Measurements from ENCODE around the gene FBXO45.
"Not testable (repeated sequence)": the region's sequence is repeated elsewhere in the genome, so short reads cannot be mapped to it uniquely, and the experiment has no call there.

FBXO45 gene, protein sequence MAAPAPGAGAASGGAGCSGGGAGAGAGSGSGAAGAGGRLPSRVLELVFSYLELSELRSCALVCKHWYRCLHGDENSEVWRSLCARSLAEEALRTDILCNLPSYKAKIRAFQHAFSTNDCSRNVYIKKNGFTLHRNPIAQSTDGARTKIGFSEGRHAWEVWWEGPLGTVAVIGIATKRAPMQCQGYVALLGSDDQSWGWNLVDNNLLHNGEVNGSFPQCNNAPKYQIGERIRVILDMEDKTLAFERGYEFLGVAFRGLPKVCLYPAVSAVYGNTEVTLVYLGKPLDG

DNA sequence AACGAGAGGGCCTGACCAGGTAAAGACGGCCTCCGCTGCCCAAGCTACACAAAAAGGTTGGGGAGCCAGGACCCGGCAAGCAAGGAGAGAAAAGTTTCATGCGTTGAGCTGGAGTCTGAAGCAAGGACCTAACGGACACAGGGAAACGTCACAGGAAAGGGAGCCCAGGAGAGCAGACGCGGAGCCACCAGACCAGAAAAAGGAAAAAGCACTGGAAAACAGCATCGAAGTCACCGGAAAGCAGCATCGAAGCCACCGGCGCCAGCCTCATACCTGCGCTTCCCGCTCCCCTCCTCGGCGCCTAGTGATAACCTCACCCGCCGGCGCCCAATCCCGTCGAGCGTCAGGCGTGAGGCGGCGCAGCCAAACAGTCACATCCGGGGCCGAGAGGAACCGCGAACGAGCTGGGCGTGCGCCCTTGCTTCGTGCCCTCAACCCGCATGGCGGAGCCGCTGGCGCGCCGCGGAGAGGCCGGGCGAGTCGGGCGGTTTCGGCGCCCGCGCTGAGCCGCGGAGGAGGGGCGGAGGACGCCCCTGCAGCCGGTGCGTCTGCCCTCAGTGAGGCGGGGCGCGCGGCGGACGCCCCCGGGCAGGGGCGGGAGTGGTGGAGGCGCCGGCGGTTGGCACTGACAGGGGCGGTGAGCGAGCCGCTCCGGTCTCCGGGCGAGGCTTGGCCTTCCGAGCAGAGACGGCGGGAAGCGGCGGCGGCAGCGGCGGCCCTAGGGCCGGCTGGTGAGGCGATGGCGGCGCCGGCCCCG, at the start of gene FBXO45, which contains the start of gene WDR53:
TSS of gene FBXO45 (plus strand) at position 415 of the 757 bp plus-strand sequence. CDS start at position 740, 325 bp downstream.
TSS of gene WDR53 (minus strand) at position 309 of the 757 bp plus-strand sequence. CDS start 7,079 bp downstream, outside the sequence.
- peak; percentile 93 for DNase-seq

DNA sequence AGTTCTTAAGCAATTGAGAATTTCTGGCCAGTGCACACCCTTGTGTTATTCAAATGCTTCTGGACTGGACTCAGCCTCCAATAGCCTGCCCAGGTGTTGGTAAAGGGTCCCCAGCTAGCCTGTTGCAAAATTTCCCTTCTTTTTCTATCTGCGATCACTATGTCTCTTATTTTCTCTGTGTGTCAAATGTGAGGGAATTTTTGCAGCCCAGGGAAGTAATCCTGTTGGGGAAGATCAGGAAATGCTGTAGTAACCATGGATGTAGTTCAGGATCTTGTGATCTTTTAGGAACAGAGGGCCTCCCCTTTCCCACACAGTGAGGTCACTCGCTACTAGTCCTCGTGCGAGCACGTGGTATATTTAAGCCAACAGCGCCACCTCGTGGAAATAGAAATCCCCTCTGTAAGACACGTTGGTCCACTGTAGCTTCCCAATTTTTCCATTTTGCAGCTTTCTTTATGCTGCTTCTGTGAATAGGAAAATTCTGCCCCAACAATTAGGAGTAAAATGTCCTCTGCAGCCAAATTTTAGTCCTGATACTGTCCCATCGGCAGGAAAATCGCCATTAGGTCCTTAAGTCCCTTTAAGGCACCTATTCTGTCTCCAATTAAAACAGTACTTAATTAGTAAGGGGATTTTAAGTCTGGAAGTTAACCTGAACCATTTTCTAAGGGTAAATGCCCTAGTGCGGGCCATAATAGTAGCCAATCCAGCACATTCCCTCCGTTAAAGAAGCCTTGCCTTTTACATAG, 49.3 kb upstream of the FBXO45 start:
- DNase-seq: peak; percentile 34

DNA sequence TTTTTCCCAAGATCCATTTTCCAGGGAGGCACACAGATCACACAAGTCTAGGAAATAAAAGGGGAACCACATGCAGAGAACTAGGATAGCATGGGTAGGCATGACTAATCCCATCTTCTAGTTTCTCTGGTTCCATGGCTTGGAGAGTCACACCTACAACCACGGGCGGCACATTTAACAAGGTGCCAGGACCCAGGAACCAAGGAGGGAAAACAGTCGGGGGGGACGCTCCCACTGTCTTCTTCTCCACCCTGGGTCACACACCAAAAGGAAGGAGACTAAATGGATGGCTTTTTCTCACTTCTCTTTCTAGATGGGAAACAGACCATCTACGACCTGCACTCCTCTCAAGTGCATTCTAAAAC, 48.8 kb upstream of the FBXO45 start:
- DNase-seq: no peak

DNA sequence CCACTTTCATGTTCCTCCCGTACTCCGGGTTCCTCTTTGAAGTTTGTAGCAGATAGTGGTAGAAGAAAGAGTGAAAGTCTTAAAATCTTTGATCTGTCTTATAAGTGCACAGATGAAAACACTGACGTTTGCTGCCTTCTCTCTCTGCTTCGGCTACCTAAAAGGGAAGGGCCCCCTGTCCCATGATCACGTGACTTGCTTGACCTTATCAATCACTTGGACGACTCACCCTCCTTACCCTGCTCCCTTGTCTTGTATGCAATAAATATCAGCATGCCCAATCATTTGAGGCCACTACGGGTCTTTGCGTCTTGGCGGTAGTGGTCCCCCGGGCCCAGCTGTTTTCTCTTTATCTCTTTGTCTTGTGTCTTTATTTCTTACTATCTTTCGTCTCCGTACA, 47.2 kb upstream of the FBXO45 start:
- not testable (repeated sequence) for DNase-seq

DNA sequence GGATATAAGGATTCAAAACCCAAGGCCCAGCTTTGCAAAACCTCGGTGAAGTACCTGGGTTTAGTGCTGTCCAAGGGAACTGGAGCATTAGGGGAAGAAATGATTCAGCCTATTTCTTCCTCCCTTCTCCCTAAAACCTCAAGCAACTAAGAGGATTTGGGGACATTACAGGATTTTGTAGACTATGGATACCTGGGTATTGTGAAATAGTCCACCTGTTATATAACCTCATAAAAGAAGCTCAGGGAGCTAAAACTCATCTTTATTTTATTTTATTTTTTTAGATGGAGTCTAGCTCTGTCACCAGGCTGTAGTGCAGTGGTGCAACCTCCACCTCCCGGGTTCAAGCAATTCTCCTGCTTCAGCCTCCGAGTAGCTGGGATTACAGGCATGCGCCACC, 44.6 kb upstream of the FBXO45 start:
- no peak for DNase-seq

DNA sequence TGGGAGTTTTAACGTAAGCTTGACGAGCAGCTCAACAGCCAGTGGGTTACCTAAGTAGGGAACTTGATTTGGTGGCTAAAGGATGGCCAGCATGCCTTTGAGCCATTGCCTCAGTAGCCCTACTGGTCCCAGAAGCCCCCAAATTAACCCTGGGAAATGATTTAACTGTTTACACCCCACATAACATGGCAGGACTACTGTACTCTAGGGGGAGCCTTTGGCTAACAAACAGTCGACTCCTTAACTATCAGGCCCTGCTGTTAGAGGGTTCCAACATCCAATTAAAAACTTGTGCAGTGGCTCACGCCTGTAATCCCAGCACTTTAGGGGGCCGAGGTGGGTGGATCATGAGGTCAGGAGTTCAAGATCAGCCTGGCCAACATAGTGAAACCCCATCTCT, 43.9 kb upstream of the FBXO45 start:
- DNase-seq: no peak

DNA sequence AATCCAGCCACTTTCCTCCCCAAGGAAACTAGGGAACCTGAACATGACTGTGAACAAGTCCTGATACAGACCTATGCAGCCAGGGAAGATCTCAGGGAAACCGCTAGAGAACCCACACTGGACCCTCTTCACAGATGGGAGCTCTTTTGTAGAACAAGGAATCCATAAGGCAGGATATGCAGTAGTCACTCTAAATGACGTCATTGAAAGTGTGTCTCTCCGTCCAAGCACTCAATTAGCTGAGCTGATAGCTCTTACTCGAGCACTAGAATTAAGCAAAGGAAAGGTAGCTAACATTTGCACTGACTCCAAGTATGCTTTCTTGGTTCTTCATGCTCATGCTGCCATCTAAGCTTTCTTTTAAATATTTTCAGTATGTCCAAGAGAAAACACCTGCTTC, 43.3 kb upstream of the FBXO45 start:
- no peak for DNase-seq

DNA sequence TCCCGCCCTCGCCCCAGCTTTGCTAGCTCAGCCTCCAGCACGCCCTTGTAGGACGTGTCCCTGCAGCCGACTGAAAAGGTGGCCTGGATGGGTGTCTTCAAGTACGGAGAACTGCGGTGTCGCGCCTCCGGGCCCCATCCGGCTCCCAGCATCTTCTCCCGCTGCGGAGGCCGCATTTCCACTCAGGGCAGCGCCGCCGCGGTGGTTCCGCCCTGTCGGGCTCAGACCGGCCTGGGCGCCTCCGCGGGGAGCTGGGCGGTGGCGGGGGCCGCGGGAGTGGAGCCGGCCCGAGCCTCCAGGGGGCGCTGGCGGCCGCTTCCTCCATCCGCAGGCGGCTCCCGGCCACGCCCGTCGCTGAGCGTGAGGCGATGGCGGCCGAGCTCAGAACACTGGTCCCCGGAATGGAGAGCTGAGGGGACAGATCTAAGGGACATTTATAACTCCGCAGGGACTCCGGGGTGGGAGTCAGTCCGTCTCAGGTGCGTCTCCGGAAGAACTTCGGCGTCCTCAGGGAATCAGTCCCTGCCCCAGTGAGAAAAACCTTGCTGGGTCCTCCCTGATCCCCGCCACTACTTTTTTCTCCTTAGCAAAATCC, 39.7 kb upstream of the FBXO45 start:
- DNase-seq: peak; percentile 76

DNA sequence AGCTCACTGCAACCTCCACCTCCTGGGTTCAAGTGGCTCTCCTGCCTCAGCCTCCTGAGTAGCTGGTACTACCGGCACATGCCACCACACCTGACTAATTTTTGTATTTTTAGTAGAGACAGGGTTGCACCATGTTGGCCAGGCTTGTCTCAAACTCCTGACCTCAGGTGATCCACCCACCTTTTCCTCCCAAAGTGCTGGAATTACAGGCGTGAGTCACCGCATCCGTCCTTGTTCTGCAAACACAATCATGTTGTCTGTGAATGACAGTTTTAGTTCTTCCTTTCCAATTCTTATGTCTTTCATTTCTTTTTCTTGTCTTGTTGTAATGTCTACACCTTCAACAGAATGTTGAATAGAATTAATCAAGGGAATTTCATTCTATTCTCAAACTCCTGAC, 37.0 kb upstream of the FBXO45 start:
- DNase-seq: no peak

DNA sequence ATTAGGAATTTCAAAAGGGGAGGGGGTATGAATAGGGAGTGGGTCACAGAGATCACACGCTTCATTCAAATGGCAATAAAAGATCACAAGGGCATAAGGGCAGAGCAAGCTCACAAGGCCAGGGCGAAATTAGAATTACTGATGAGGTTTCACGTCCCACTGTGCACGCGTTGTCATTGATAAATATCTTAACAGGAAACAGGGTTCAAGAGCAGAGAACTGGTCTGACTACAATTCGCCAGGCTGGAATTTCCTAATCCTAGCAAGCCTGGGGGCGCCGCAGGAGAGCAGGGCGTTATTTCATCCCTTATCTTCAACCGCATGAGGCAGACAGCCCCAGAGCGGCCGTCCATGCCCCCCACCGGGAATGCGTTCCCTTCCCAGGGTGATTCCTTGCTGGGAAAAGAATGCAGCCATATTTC, 35.2 kb upstream of the FBXO45 start:
- DNase-seq: no peak

DNA sequence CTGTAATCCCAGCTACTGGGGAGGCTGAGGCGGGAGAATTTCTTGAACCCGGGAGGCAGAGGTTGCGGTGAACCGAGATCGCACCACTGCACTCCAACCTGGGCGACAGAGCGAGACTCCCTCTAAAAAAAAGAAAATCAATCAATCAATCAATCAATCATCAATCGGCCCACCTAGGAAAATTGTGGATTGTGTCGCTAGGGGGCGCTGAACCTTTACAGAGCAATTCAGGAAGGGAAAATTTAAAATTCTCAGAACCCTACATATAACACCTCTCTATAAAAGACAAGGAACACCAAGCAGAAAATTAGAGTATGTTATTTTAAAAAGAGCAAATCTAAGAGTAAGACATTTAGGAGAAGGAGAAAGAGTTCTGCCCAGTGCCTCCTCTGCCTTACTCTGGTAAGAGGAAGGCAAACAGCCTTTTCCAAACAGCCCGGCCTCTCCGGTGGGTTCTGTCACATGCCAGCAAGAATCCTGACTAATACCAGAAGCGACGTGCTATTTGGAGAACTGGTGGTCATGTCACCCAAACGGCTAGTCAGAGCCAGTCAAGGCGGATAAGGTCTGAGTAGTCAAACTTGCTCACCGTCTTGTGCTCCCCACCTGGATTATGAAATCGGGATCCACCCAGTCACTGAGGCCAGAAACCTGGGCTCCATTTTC, 31.0 kb upstream of the FBXO45 start:
- peak; percentile 34 for DNase-seq

DNA sequence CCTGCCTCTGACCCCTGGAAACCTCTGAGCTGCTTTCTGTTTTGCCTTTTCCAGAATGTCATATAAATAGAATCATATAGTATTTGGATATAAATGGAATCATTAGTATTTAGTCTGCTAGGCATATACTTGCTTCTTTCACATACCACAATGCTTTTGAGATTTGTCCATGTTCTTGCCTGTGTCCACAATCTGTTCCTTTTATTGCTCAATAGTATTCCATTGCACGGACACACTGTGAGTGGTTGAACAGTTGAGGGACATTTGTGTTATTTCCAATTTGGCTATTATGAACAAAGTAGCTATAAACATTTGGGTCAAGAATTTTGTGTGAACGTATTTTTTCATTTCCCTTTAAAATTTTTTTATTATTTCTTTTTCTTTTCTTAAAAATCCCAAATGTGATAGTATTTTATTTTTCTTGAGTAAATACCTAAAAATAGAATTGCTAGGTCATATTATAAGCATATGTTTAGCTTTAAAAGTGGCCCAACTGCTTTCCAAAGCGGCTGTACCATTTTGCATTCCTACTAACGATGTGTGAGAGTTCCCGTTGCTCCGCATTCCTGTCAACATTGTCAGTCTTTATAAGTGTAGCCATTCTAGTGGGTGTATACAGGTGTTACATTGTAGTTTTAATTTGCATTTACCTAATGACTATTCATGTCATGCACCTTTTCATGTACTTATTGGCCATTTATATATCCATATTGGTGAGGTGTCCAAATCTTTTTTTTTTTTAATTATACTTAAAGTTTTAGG, 26.6 kb upstream of the FBXO45 start:
- no peak for DNase-seq

DNA sequence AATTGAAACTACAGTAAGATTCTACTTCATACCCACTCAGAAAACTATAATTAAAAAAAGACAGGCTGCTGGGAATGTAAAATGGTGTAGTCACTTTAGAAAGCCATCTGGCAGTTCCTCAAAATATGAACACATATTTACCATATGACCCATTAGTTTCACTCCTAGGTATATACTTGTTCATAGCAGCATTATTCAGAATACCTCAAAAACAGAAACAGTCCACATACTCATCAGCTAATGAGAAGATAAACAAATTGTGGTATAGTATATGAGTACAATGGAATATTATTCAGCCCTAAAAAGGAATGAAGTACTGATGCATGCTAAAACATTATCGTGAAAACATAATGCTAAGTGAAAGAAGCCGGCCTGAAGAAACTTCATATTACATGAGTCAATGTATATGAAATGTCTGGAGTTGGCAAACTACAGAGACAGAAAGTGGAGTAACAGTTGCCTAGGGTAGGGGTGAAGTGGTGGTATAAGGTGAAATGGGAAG, 23.9 kb upstream of the FBXO45 start:
- DNase-seq: no peak

DNA sequence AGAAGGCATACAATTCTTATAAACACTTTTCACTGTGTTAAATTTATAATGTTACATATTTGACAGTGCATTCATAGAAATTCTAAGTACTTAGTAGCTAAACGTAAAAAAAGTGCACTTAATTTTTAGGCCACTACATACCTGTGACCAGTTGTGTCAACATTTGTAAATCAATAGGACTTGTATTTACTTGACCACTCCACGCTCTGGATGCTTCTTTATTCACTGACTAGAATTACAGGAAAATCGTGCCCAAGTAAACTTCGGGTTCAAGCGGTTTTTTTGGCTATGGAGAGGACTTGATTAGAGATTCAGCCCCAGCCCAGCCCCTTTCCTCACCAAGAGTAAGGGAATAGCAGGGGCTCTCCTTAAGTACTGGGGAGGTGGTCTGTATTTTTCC, 21.9 kb upstream of the FBXO45 start:
- no peak for DNase-seq

DNA sequence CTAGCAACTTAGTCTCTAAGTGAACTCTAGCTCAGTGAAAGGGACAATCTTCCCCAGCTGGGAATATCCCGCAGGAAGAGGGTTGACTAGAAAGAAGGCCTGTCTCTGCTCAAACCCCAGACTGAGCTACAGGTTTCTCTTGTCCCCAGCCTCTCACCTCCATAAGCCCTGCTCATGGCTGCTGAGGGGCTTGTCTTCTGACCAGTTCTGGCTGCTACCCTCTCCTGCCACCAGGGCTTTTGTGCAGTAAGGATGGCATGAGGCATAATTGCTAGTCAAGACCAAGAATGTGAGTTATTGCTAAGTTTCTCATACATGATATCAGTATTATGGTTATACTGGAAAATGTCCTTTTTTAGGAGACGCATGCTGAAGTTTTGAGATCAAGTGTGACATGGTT, 21.4 kb upstream of the FBXO45 start:
- no peak for DNase-seq

DNA sequence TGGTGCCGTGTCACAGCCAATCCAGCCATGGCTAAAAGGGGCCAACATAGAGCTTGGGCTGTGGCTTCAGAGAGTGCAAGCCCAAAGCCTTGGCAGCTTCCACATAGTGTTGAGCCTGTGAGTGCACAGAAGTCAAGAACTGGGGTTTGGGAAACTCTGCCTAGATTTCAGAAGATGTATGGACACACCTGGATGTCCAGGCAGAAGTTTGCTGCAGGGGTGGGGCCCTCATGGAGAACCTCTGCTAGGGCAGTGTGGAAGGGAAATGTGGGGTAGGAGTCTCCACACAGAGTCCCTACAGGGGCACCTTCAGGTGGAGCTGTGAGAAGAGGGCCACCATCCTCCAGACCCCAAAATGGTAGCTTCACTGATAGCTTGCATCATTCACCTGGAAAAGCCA, 19.1 kb upstream of the FBXO45 start:
- DNase-seq: not testable (repeated sequence)

DNA sequence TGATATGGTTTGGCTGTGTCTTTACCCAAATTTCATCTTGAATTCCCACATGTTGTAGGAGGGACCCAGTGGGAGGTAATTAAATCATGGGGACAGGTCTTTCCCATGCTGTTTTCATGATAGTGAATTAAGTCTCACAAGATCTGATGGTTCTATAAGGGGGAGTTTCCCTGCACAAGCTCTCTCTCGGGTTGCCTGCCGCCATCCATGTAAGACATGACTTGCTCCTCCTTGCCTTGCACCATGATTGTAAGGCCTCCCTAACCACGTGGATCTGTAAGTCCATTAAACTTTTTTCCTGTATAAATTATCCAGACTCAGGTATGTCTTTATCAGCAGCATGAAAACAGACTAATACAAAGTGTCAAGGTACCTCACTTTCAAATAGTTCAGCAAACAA, 18.3 kb upstream of the FBXO45 start:
- not testable (repeated sequence) for DNase-seq

DNA sequence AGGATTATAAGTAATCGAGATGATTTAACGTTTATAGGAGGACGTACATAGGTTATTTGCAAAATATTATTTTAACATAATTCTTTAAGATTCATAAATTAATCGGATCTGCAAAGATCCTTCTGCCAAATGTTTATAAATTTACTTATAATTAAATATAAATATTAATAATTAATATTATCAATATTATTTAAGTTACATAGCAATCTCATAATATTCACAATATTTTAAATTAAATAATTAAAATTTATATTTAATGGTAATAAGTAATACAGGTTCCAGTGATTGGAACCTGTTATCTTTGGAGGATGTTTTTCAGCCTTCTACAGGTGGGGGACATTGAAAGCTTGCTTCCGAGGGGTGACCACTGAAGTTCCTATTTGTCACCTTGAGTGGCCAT, 16.2 kb upstream of the FBXO45 start:
- no peak for DNase-seq

DNA sequence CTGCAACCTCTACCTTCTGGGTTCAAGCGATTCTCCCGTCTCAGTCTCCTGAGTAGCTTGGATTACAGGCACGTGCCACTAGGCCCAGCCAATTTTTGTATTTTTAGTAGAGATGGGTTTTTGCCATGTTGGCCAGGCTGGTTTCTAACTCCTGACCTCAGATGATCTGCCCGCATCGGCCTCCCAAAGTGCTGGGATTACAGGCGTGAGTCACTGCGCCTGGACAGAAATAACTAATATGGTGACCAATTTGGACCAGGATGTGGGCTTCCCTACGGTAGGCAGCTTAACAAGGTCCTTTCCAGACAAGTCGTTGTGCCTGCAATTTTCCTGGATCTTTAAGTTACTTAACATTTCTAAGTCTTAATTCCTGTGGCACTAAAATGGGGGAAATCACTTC, 14.9 kb upstream of the FBXO45 start:
- DNase-seq: no peak

DNA sequence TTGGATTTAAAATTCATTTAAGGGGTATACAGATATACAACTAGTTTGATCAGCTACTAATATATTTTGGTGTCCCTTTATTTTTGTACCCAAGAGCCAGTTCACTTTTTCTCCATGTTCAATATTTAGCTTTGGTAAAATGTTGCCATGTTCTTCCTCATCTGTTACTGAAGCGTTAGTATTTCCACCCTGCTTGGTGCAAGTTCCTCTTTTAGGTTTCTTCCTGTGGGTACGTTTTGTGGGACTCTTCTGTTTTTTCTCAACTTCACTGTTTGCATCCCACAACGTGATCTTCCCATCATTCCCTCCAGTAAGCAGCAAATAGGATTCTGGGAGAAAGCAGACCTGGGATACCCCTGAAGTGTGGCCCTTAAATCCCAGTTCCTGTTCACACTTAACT, 14.3 kb upstream of the FBXO45 start:
- DNase-seq: no peak

DNA sequence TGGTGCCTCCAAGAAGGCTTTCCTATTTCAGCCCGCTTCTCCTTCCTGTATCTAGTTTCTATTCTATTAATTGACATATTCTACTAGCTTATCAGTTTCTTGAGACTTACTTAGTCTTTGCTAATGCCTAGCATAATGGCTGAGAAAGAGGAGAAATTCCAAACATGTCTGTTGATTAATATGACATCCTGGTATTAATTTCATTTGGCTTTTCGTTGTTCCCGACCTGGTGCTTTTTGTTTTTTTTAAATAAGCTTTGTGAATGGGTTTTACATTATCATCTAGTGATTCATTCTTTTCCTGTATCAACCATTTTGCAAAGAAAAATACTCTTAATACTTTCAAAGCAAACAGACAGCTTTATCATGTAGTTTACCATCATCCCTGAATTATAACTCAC, 13.2 kb upstream of the FBXO45 start:
- DNase-seq: no peak

DNA sequence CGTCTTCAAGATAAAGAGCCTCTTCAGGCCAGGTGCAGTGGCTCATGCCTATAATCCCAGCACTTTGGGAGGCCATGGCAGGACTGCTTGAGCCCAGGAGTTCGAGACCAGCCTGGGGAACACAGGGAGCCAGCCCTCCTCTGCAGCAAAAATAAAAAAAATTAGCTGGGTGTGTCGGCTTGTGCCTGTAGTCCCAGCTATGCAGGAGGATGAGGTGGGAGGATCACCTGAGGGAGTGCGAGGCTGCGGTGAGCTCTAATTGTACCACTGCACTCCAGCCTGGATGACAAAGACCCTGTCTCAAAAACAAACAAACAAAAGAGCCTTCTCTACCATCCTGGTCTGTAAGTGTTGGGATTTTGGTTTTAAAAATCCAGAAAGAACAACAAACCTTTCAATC, 11.2 kb upstream of the FBXO45 start:
- no peak for DNase-seq
